WERI-Rb-1 (cell line): ENCODE measurements around the gene OLFM1.

Source experiments
- DNase-seq: peaks from one replicate; pipeline ENCODE4 v3.0.0-alpha.2; 2020
- H3K27ac ChIP-seq: fragments of 250-450 bp; sonication (Bioruptor Pico); 2 replicates; pipeline ENCODE4 v1.5.1; 2020; ENCODE audit warnings: mild to moderate bottlenecking, moderate library complexity
- H3K27me3 ChIP-seq: fragments of 250-450 bp; sonication (Bioruptor Pico); 2 replicates; pipeline ENCODE4 v1.5.1; 2021; ENCODE audit warnings: mild to moderate bottlenecking, low read depth, moderate library complexity; ENCODE audit not compliant: insufficient read depth, severe bottlenecking
- H3K36me3 ChIP-seq: fragments of 250-450 bp; sonication (Bioruptor Pico); 2 replicates; pipeline ENCODE4 v1.5.1; 2020; ENCODE audit warnings: mild to moderate bottlenecking, moderate library complexity
- H3K4me3 ChIP-seq: 2 replicates; pipeline ENCODE4 v1.5.1; 2011; ENCODE audit warnings: low read depth, mild to moderate bottlenecking, control low read depth, low read length
- H3K9me3 ChIP-seq: fragments of 250-450 bp; sonication (Bioruptor Pico); 2 replicates; pipeline ENCODE4 v1.5.1; 2021; ENCODE audit warnings: mild to moderate bottlenecking, moderate library complexity; ENCODE audit not compliant: severe bottlenecking
- CTCF ChIP-seq: IDR thresholded peaks from 2 replicates; pipeline ENCODE4 v1.5.1; 2011; ENCODE audit warnings: low read depth, mild to moderate bottlenecking, control low read depth, inconsistent platforms, low read length

OLFM1 gene

GRCh38 chr9:135103931-135104639 lies 16.6 kb downstream of the OLFM1 start:
- DNase-seq: peak; percentile 83
- Histone ChIP-seq H3K9me3 (no peaks in the 10 kb centered on the region), H3K4me3 (peak overlapping the region; percentile 1; the same call in 1 of the 2 replicates), H3K27me3 (no peaks in the 10 kb centered on the region), H3K27ac (peak overlapping the region; percentile 90), H3K36me3 (peaks cover 89% of the 10 kb centered on the region)
- TF ChIP-seq CTCF: no peak

- Histone ChIP-seq H3K9me3 (no peaks in the 10 kb centered on the region), H3K36me3 (peaks cover 89% of the 10 kb centered on the region), H3K27ac (peak overlapping the region; percentile 90), H3K27me3 (no peaks in the 10 kb centered on the region), H3K4me3 (peak overlapping the region; percentile 31)
- DNase-seq: peak; percentile 71
- TF ChIP-seq CTCF: no peak
These were observed 17.3 kb downstream of the OLFM1 start for GRCh38 chr9:135104761-135105160.

- peak overlapping the region; percentile 90 for H3K27ac ChIP-seq
- DNase-seq: peak; percentile 92
- H3K27me3 ChIP-seq: no peaks in the 10 kb centered on the region
- TF ChIP-seq CTCF: no peak
- H3K36me3 ChIP-seq: peaks cover 91% of the 10 kb centered on the region
- peak overlapping the region; percentile 31 for H3K4me3 ChIP-seq
- H3K9me3 ChIP-seq: no peaks in the 10 kb centered on the region
These were observed 17.8 kb downstream of the OLFM1 start for GRCh38 chr9:135105211-135105745.

GRCh38 chr9:135105938-135106491 lies 18.5 kb downstream of the OLFM1 start:
- DNase-seq: peak; percentile 72
- Histone ChIP-seq H3K27me3 (no peaks in the 10 kb centered on the region), H3K9me3 (no peaks in the 10 kb centered on the region), H3K27ac (peak overlapping the region; percentile 90), H3K36me3 (peaks cover 92% of the 10 kb centered on the region), H3K4me3 (peak overlapping the region; percentile 31)
- TF ChIP-seq CTCF: no peak

GRCh38 chr9:135106551-135107270 lies 19.2 kb downstream of the OLFM1 start:
- Histone ChIP-seq H3K9me3 (no peaks in the 10 kb centered on the region), H3K36me3 (peaks cover 91% of the 10 kb centered on the region), H3K4me3 (no peak overlapping the region), H3K27ac (peak overlapping the region; percentile 90), H3K27me3 (no peaks in the 10 kb centered on the region)
- no peak for DNase-seq
- no peak for TF ChIP-seq CTCF
